ENCODE measurements around the gene KCNG2.

KCNG2 gene

DNA sequence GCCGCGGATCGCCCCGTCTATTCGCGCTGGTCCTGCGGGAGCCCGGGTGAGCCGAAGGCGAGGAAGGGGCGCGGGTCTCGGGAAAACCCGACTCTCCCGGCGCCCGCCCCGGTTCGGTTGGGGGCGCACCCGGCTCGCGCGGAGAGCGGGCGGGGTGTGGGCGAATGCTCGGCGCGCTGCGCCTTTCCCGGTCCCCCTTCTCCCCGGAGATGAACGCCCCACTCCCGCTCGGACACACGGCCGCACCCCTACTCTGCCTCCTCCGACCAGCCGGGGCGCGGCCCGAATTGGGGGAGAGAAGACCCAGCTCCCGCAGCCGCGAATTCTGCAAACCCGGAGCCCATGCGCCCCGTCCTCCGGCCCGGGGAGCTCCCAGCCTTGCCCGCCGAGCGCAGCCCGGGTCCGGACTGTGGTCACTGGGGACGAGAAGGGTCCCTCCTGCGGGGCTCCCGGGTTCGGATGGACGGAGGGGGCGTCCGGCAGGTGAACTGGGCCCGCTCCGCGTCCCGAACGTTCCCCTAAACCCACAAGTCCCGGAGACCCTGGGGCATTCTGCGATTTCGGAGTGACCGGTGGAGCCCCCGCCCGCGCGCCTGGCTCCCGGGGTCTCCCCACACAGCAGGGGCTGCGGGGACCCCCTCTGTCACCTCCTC is 734 bp downstream of the KCNG2 start:
- Histone ChIP-seq H3K4me2 (ENCODE audit: low read depth, low read length, poor library complexity, severe bottlenecking) (no peak overlapping the region), H3K79me2 (ENCODE audit: insufficient read depth, low read length) (no peaks in the 10 kb centered on the region), H4K20me1 (ENCODE audit: low read depth, low read length) (no peaks in the 10 kb centered on the region), H3F3A (ENCODE audit: insufficient read depth) (no peaks in the 10 kb centered on the region), H3K27me3 (ENCODE audit: low read length) (no peaks in the 10 kb centered on the region), H3K27ac (ENCODE audit: low read depth, low read length) (no peak overlapping the region), H3K9me2 (replicated peaks; ENCODE audit: insufficient read depth, low read length) (no peaks in the 10 kb centered on the region), H3K9me3 (ENCODE audit: insufficient read depth, low read length) (no peaks in the 10 kb centered on the region), H3K4me3 (ENCODE audit: insufficient read depth, low read length, poor library complexity, severe bottlenecking) (no peak overlapping the region), H2AFZ (ENCODE audit: low read depth, low read length, severe bottlenecking) (no peak overlapping the region), H3K9ac (ENCODE audit: low read length) (no peak overlapping the region), H3K36me3 (ENCODE audit: low read length) (no peaks in the 10 kb centered on the region)
- no peak for TF ChIP-seq EZH2phosphoT487 (conservative IDR thresholded peaks at IDR 0.05; ENCODE audit: low read length)
- TF ChIP-seq, protein P1, sequence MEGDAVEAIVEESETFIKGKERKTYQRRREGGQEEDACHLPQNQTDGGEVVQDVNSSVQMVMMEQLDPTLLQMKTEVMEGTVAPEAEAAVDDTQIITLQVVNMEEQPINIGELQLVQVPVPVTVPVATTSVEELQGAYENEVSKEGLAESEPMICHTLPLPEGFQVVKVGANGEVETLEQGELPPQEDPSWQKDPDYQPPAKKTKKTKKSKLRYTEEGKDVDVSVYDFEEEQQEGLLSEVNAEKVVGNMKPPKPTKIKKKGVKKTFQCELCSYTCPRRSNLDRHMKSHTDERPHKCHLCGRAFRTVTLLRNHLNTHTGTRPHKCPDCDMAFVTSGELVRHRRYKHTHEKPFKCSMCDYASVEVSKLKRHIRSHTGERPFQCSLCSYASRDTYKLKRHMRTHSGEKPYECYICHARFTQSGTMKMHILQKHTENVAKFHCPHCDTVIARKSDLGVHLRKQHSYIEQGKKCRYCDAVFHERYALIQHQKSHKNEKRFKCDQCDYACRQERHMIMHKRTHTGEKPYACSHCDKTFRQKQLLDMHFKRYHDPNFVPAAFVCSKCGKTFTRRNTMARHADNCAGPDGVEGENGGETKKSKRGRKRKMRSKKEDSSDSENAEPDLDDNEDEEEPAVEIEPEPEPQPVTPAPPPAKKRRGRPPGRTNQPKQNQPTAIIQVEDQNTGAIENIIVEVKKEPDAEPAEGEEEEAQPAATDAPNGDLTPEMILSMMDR (IDR thresholded peaks at IDR 0.05; ENCODE audit: insufficient read depth, low read length, poor library complexity, severe bottlenecking): no peak

DNA sequence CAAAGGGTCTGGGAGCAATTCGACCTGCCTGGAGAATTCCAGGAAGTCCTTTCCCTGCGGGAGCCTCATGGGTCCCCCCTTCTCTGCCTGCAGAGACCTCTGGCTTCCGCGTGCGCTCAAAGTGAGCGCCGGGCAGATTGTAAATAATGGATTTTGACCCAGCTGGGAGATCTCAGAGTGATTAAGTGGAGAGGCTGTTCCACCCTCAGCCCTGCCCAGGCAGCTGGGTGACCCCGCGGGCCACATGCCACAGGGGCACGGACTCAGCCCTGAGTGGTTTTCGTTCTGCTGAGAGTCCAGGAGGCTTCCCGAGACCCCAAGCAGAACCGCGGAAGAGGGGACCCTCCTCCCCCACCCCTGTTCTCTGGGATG is 1.2 kb downstream of the KCNG2 start:
- H3K36me3 ChIP-seq (ENCODE audit: low read length): no peaks in the 10 kb centered on the region
- H3K4me3 ChIP-seq (ENCODE audit: insufficient read depth, low read length, poor library complexity, severe bottlenecking): no peak overlapping the region
- no peaks in the 10 kb centered on the region for H3K9me2 ChIP-seq (replicated peaks; ENCODE audit: insufficient read depth, low read length)
- H3K27ac ChIP-seq (ENCODE audit: low read depth, low read length): no peak overlapping the region
- H3K27me3 ChIP-seq (ENCODE audit: low read length): no peaks in the 10 kb centered on the region
- no peaks in the 10 kb centered on the region for H3F3A ChIP-seq (ENCODE audit: insufficient read depth)
- no peaks in the 10 kb centered on the region for H3K79me2 ChIP-seq (ENCODE audit: insufficient read depth, low read length)
- H2AFZ ChIP-seq (ENCODE audit: low read depth, low read length, severe bottlenecking): no peak overlapping the region
- no peaks in the 10 kb centered on the region for H3K9me3 ChIP-seq (ENCODE audit: insufficient read depth, low read length)
- H3K9ac ChIP-seq (ENCODE audit: low read length): no peak overlapping the region
- no peak for TF ChIP-seq EZH2phosphoT487 (conservative IDR thresholded peaks at IDR 0.05; ENCODE audit: low read length)
- TF ChIP-seq, protein P1 (IDR thresholded peaks at IDR 0.05; ENCODE audit: insufficient read depth, low read length, poor library complexity, severe bottlenecking): no peak
- no peak overlapping the region for H3K4me2 ChIP-seq (ENCODE audit: low read depth, low read length, poor library complexity, severe bottlenecking)
- H4K20me1 ChIP-seq (ENCODE audit: low read depth, low read length): no peaks in the 10 kb centered on the region

DNA sequence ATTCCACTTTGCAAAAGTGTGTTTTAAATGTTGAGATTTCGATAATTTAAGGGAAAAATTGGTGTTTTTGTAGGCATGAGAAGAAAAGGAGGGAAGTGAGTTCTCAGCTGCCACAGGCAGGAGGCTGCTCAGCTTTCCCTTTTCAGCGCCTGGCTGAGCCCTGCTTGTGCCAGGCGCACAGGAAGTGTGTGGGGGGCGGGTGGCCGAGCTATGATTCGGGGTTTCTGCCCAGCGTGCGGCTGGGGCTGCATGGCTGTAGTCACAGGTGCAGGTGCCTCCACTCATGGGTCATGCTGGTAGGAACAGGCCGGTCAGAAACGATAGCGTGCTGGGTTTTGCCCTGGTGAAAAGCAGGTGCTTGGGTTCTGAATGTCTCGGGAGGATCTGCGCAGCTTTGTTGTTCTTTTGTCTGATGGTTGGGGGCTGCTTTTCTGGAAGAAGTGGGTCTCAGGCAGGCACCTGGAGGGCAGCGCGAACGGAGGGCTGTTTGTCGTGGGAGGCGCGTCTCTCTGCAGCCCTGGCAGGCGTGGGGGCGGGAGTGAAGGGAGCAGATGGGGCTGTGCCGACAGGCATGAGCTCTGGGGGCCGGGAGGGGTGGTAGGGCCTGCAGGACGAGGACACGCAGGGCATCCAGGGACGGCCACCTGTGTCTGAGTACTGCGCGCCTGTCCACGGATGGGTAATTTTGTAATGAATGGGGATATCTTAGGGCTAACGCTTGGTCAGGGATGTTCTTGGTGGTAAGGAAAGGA is 2.1 kb downstream of the KCNG2 start:
- no peak overlapping the region for H3K4me3 ChIP-seq (ENCODE audit: insufficient read depth, low read length, poor library complexity, severe bottlenecking)
- H2AFZ ChIP-seq (ENCODE audit: low read depth, low read length, severe bottlenecking): no peak overlapping the region
- H4K20me1 ChIP-seq (ENCODE audit: low read depth, low read length): no peaks in the 10 kb centered on the region
- H3K9me3 ChIP-seq (ENCODE audit: insufficient read depth, low read length): no peaks in the 10 kb centered on the region
- no peak overlapping the region for H3K4me2 ChIP-seq (ENCODE audit: low read depth, low read length, poor library complexity, severe bottlenecking)
- H3K27ac ChIP-seq (ENCODE audit: low read depth, low read length): no peak overlapping the region
- H3F3A ChIP-seq (ENCODE audit: insufficient read depth): no peaks in the 10 kb centered on the region
- TF ChIP-seq EZH2phosphoT487 (conservative IDR thresholded peaks at IDR 0.05; ENCODE audit: low read length): no peak
- TF ChIP-seq, protein P1 (IDR thresholded peaks at IDR 0.05; ENCODE audit: insufficient read depth, low read length, poor library complexity, severe bottlenecking): no peak
- H3K36me3 ChIP-seq (ENCODE audit: low read length): no peaks in the 10 kb centered on the region
- H3K9me2 ChIP-seq (replicated peaks; ENCODE audit: insufficient read depth, low read length): no peaks in the 10 kb centered on the region
- no peaks in the 10 kb centered on the region for H3K27me3 ChIP-seq (ENCODE audit: low read length)
- H3K79me2 ChIP-seq (ENCODE audit: insufficient read depth, low read length): no peaks in the 10 kb centered on the region
- H3K9ac ChIP-seq (ENCODE audit: low read length): no peak overlapping the region

All from SU-DHL-6 (cell line).